ENCODE results near the gene MAP6. TPM values are rescaled to one million over a fixed set of nuclear protein-coding genes. Genes with fewer than 3 reads are reported as not detected.

Gene MAP6
- total RNA-seq, 4 donors from 2014 or later: 0.35 to 5.0 (median 0.75) TPM

- H3K4me1 ChIP-seq: peaks cover 0 to 2% (median 0%) of the 10 kb centered on the region in 4 donors
- H3K9me3 ChIP-seq: no peaks in the 10 kb centered on the region
- no peak overlapping the region for H3K27ac ChIP-seq
- no peak overlapping the region for H3K4me3 ChIP-seq
- DNase-seq: no peak
- H3K36me3 ChIP-seq: peaks cover 0 to 67% (median 0%) of the 10 kb centered on the region in 3 donors
- TF ChIP-seq POLR2A (IDR thresholded peaks at IDR 0.05): no peak
- TF ChIP-seq CTCF (IDR thresholded peaks at IDR 0.05): no peak
- H3K27me3 ChIP-seq: no peaks in the 10 kb centered on the region
Observed at GRCh38 chr11:75571625-75572024, 97.2 kb downstream of the MAP6 start.

DNA sequence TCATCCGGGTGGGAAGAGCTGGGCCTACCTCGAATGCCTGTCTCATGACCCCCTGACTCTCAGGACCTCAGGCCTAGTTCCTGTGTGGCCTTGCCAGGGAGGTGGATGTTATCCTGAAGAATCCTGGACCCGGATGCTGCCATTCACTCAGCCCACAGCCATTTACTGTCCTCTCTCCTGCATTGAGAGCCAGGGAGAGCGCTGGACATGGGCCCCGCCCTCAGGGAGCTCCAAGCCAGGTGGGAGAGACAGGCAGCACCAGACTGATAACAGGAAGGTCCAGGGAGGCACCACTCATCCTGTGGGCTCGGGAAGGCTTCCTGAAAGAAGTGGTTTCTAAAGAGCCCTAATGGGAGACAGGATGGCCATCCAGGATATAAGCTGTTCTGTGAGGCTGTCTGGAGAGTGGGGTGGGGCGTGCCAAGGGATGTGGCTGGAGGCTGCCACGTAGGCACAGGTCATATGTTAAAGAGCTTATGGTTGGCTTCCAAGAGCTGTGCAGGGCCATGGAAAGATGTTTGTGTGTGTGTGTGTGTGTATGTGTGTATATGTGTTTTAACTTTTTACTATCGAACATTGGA is 98.2 kb downstream of the MAP6 start:
- Histone ChIP-seq H3K4me1 (peaks cover 0 to 10% (median 2%) of the 10 kb centered on the region in 4 donors), H3K36me3 (peaks cover 0 to 70% (median 0%) of the 10 kb centered on the region in 3 donors), H3K4me3 (no peak overlapping the region), H3K27ac (no peak overlapping the region), H3K9me3 (no peaks in the 10 kb centered on the region), H3K27me3 (no peaks in the 10 kb centered on the region)
- DNase-seq: no peak
- TF ChIP-seq POLR2A (IDR thresholded peaks at IDR 0.05) (no peak), CTCF (IDR thresholded peaks at IDR 0.05) (no peak)

DNA sequence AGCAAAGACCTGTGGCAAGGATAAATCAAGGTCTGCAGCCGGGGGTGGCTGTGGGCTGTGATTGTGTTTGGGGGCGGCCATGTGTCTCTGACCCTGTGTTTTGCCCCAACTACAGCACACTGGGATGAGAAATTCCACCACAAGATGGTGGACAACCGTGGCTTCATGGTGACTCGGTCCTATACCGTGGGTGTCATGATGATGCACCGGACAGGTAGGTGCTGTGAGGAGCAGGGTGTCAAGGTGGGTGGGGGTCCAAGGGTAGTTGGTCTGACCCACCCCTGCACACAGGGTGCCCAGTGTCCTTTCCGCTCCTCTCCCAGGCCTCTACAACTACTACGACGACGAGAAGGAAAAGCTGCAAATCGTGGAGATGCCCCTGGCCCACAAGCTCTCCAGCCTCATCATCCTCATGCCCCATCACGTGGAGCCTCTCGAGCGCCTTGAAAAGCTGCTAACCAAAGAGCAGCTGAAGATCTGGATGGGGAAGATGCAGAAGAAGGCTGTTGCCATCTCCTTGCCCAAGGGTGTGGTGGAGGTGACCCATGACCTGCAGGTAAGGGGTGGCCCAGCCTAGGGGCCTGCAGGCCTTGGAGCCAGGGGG is 100.1 kb downstream of the MAP6 start:
- DNase-seq: no peak
- no peak overlapping the region for H3K27ac ChIP-seq
- peaks cover 0 to 70% (median 0%) of the 10 kb centered on the region in 3 donors for H3K36me3 ChIP-seq
- no peak for TF ChIP-seq CTCF (IDR thresholded peaks at IDR 0.05)
- H3K27me3 ChIP-seq: no peaks in the 10 kb centered on the region
- H3K9me3 ChIP-seq: no peaks in the 10 kb centered on the region
- H3K4me3 ChIP-seq: no peak overlapping the region
- H3K4me1 ChIP-seq: peaks cover 0 to 29% (median 3%) of the 10 kb centered on the region in 4 donors

- Histone ChIP-seq H3K4me1 (peaks cover 0 to 37% (median 4%) of the 10 kb centered on the region in 4 donors), H3K27ac (no peak overlapping the region)
- no peak for TF ChIP-seq POLR2A (IDR thresholded peaks at IDR 0.05)
- no peak for TF ChIP-seq CTCF (IDR thresholded peaks at IDR 0.05)
Observed at GRCh38 chr11:75567971-75568370, 100.9 kb downstream of the MAP6 start.

DNA sequence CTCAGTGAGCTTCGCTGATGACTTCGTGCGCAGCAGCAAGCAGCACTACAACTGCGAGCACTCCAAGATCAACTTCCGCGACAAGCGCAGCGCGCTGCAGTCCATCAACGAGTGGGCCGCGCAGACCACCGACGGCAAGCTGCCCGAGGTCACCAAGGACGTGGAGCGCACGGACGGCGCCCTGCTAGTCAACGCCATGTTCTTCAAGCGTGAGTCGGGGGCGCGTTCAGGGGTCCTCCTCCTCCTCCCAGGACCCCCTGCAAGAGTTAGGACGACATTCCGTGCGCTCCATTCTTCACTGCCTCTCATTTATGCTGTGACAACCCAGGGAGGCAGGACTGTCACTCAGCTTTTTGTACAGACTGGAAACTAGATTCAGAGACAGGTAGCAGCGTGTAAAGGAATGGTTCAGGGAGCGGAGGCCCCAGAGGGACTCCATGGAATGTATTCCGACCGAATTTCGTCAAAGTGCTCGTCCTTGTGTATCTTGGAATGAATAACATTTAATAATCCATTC is 102.0 kb downstream of the MAP6 start:
- Histone ChIP-seq H3K4me3 (no peak overlapping the region), H3K27ac (no peak overlapping the region), H3K36me3 (peaks cover 0 to 54% (median 0%) of the 10 kb centered on the region in 3 donors)

More at GRCh38 chr11:75567971-75568370, 100.9 kb downstream of the MAP6 start:
- DNase-seq: no peak
- Histone ChIP-seq H3K9me3 (no peaks in the 10 kb centered on the region), H3K36me3 (peaks cover 0 to 65% (median 0%) of the 10 kb centered on the region in 3 donors), H3K27me3 (no peaks in the 10 kb centered on the region), H3K4me3 (no peak overlapping the region)

More for the DNA sequence above, 102.0 kb downstream of the MAP6 start:
- no peaks in the 10 kb centered on the region for H3K9me3 ChIP-seq
- H3K27me3 ChIP-seq: no peaks in the 10 kb centered on the region
- DNase-seq: no peak
- peaks cover 0 to 39% (median 4%) of the 10 kb centered on the region in 4 donors for H3K4me1 ChIP-seq
- TF ChIP-seq CTCF (IDR thresholded peaks at IDR 0.05) (no peak), POLR2A (IDR thresholded peaks at IDR 0.05) (no peak)

Measured in Peyer's patch (tissue), 4 donors.